ENCODE results near the gene TARS1.

The TARS1 gene

DNA sequence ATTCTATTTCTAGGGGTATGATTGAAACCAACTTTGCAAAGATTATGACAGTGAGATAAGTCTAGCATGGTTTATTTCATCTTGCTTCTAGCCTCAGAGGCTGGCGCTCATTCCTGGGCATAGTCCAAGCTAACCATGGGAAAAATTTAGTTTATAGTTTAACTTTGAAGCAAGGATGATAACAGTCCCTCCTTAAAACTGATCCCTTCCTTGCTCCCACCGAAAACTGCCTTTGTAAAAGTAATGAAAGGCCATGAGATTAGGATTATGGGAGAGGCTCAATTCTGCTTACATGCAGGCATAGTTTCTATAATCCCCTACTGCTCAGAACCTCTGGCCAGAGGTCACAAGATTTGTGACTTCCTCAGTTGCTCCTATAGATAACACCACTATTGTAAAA is 75.7 kb downstream of the TARS1 start:
- no peak for DNase-seq (ENCODE audit: low spot score)
- Mint-ChIP-seq H3K4me1 (ENCODE audit: low read depth) (no peaks in the 10 kb centered on the region), H3K4me3 (no peak overlapping the region), H3K27me3 (ENCODE audit: low read depth) (no peaks in the 10 kb centered on the region), H3K27ac (no peak overlapping the region), H3K36me3 (ENCODE audit: low read depth) (no peaks in the 10 kb centered on the region), H3K9me3 (no peaks in the 10 kb centered on the region)

Data from T-helper 2 cell treated with Interferon-gamma antibody and Interleukin-4, amounts not matched to agents 5 μg/mL and 100 μg/mL, for 36 hours (primary cell).